Measurements from ENCODE around the gene JTB. TPM values are rescaled to one million over a fixed set of nuclear protein-coding genes. Genes with fewer than 3 reads are reported as not detected.

Gene JTB
- total and polyA plus RNA-seq, 8 donors, result 82.6 to 180 (median 100) TPM

- DNase-seq, result no peak
- FAIRE-seq, result no peak
- no peak for ATAC-seq
Measured at GRCh38 chr1:153929426-153929825, 48.0 kb downstream of the JTB start.

GRCh38 chr1:153928791-153929341 is 48.6 kb downstream of the JTB start:
- no peak for FAIRE-seq
- WGBS, 2 donors, result 66 to 82% methylated on average over 4 of the region's 4 CpGs
- Histone ChIP-seq H3K4me1 (peaks cover 0 to 4% (median under 1%) of the 10 kb centered on the region in 3 donors), H3K4me3 (no peak overlapping the region), H3K36me3 (peaks cover 0 to 5% (median 2%) of the 10 kb centered on the region in 3 donors), H3K27me3 (no peaks in the 10 kb centered on the region), H3K9me3 (no peaks in the 10 kb centered on the region), H3K27ac (no peak overlapping the region)
- no peak for ATAC-seq
- intact Hi-C loops (cut with DNase I), result no loop called here
- TF ChIP-seq CTCF (IDR thresholded peaks at IDR 0.05), result no peak
- DNase-seq, result no peak

More at GRCh38 chr1:153929426-153929825, 48.0 kb downstream of the JTB start:
- no peaks in the 10 kb centered on the region for H3K27me3 ChIP-seq
- TF ChIP-seq CTCF (IDR thresholded peaks at IDR 0.05), result no peak
- H3K36me3 ChIP-seq, result peaks cover 0 to 9% (median 5%) of the 10 kb centered on the region in 3 donors
- no peaks in the 10 kb centered on the region for H3K4me1 ChIP-seq
- no peak overlapping the region for H3K4me3 ChIP-seq
- no peak overlapping the region for H3K27ac ChIP-seq
- intact Hi-C loops (cut with DNase I), result no loop called here
- 89 to 90% methylated on average over 5 of the region's 5 CpGs for WGBS, 2 donors
- H3K9me3 ChIP-seq, result no peaks in the 10 kb centered on the region

GRCh38 chr1:153928245-153928644 is 49.2 kb downstream of the JTB start:
- no peaks in the 10 kb centered on the region for H3K9me3 ChIP-seq
- 76 to 88% methylated on average over 1 of the region's 1 CpG for WGBS, 2 donors
- DNase-seq, result no peak
- FAIRE-seq, result no peak
- no peak for ATAC-seq
- no peak for TF ChIP-seq CTCF (IDR thresholded peaks at IDR 0.05)
- peaks cover 0 to 6% (median 3%) of the 10 kb centered on the region in 3 donors for H3K4me1 ChIP-seq
- no peak overlapping the region for H3K27ac ChIP-seq
- intact Hi-C loops (cut with DNase I), result no loop called here
- H3K36me3 ChIP-seq, result no peaks in the 10 kb centered on the region
- no peaks in the 10 kb centered on the region for H3K27me3 ChIP-seq
- no peak overlapping the region for H3K4me3 ChIP-seq

GRCh38 chr1:153926405-153926804 is 51.1 kb downstream of the JTB start:
- DNase-seq, result no peak
- no peak for TF ChIP-seq CTCF (IDR thresholded peaks at IDR 0.05)
- no peak for ATAC-seq
- H3K4me1 ChIP-seq, result peaks cover 0 to 8% (median 3%) of the 10 kb centered on the region in 3 donors
- intact Hi-C loops (cut with DNase I), result no loop called here
- H3K27ac ChIP-seq, result no peak overlapping the region
- H3K4me3 ChIP-seq, result no peak overlapping the region
- 71 to 81% methylated on average over 4 of the region's 4 CpGs for WGBS, 2 donors
- H3K27me3 ChIP-seq, result no peaks in the 10 kb centered on the region
- no peaks in the 10 kb centered on the region for H3K36me3 ChIP-seq
- FAIRE-seq, result no peak
- no peaks in the 10 kb centered on the region for H3K9me3 ChIP-seq

Small RNA genes within 50 kb of the gene (microRNA-seq; reads per million reads assigned to microRNA genes)
- gene MIR6737, result 0 reads per million in 2 donors

Other genes starting within 250 kb of the JTB start
- gene INTS3, start 249.6 kb downstream of the JTB start, total RNA-seq, result 10 to 100 TPM; 13.5 to 41.4 (median 18.8) TPM
- 10 to 100 TPM; 45.1 to 56.2 TPM for gene INTS3, start 249.6 kb downstream of the JTB start, polyA plus RNA-seq
- 10 to 100 TPM in 3 of 6 donors, 1 to 10 TPM in 3; 9.0 to 23.6 (median 10.8) TPM for gene SLC27A3, start 202.3 kb downstream of the JTB start, total RNA-seq
- gene SLC27A3, start 202.3 kb downstream of the JTB start, polyA plus RNA-seq, result 10 to 100 TPM; 46.9 to 64.0 TPM
- 10 to 100 TPM; 15.0 to 27.1 (median 17.1) TPM for gene GATAD2B, start 54.7 kb downstream of the JTB start, total RNA-seq
- 1 to 10 TPM; 4.8 to 7.4 TPM for gene GATAD2B, start 54.7 kb downstream of the JTB start, polyA plus RNA-seq
- 10 to 100 TPM; 17.8 to 41.7 (median 20.4) TPM for gene DENND4B, start 31.0 kb downstream of the JTB start, total RNA-seq
- 10 to 100 TPM; 48.9 to 57.0 TPM for gene DENND4B, start 31.0 kb downstream of the JTB start, polyA plus RNA-seq
- gene CRTC2, start 19.1 kb downstream of the JTB start, total RNA-seq, result 10 to 100 TPM; 13.4 to 27.6 (median 18.3) TPM
- 10 to 100 TPM; 36.9 to 48.6 TPM for gene CRTC2, start 19.1 kb downstream of the JTB start, polyA plus RNA-seq
- gene SLC39A1, start 14.1 kb downstream of the JTB start, total RNA-seq, result 10 to 100 TPM; 20.0 to 46.1 (median 27.0) TPM
- gene SLC39A1, start 14.1 kb downstream of the JTB start, polyA plus RNA-seq, result 10 to 100 TPM; 22.8 to 38.1 TPM
- gene CREB3L4, start 9.8 kb downstream of the JTB start, total RNA-seq, result 10 to 100 TPM in 2 of 6 donors, 1 to 10 TPM in 4; 6.5 to 13.2 (median 8.0) TPM
- 10 to 100 TPM; 13.3 to 19.6 TPM for gene CREB3L4, start 9.8 kb downstream of the JTB start, polyA plus RNA-seq
- 10 to 100 TPM; 36.8 to 68.8 (median 47.2) TPM for gene RAB13, start 8.7 kb upstream of the JTB start, total RNA-seq
- 100 to 1,000 TPM in 1 of 2 donors, 10 to 100 TPM in 1; 82.9 to 118 TPM for gene RAB13, start 8.7 kb upstream of the JTB start, polyA plus RNA-seq
- 1,000 to 10,000 TPM in 2 of 6 donors, 100 to 1,000 TPM in 4; 617 to 1,250 (median 837) TPM for gene RPS27, start 13.1 kb upstream of the JTB start, total RNA-seq
- gene RPS27, start 13.1 kb upstream of the JTB start, polyA plus RNA-seq, result 1,000 to 10,000 TPM; 3,243 to 5,933 TPM
- gene NUP210L, start 177.4 kb upstream of the JTB start, total RNA-seq, result under 1 TPM in 3 of 6 donors, not detected in 3; 0.04 to 0.06 (median 0.06) TPM
- under 1 TPM in 1 of 2 donors, not detected in 1; 0.02 TPM for gene NUP210L, start 177.4 kb upstream of the JTB start, polyA plus RNA-seq
- 100 to 1,000 TPM in 2 of 6 donors, 10 to 100 TPM in 4; 49.0 to 158 (median 90.2) TPM for gene TPM3, start 214.4 kb upstream of the JTB start, total RNA-seq
- 100 to 1,000 TPM in 1 of 2 donors, 10 to 100 TPM in 1; 47.7 to 116 TPM for gene TPM3, start 214.4 kb upstream of the JTB start, polyA plus RNA-seq
- gene CFAP141, start 228.7 kb upstream of the JTB start, total RNA-seq, result not detected
- gene CFAP141, start 228.7 kb upstream of the JTB start, polyA plus RNA-seq, result under 1 TPM in 1 of 2 donors, not detected in 1; 0.52 TPM
- 10 to 100 TPM; 32.7 to 69.8 (median 46.9) TPM for gene UBAP2L, start 243.3 kb upstream of the JTB start, total RNA-seq
- 10 to 100 TPM; 50.5 to 58.1 TPM for gene UBAP2L, start 243.3 kb upstream of the JTB start, polyA plus RNA-seq